SK-N-SH (cell line): ENCODE results near the gene AFF3. TPM values are rescaled to one million over a fixed set of nuclear protein-coding genes. Genes with fewer than 3 reads are reported as not detected.
A peak's percentile ranks its signal among the peaks of the same experiment; 100 is the strongest.

Experiments used
- CTCF ChIA-PET: fragments of 300-600, 350-600 bp; formaldehyde crosslinking; extraction: SDS; loops from one replicate; lab custom pipeline; 2021; lab: Yijun Ruan, JAX
- POLR2A ChIA-PET: fragments of 350-600 bp; sonication (Branson Sonifier 250); formaldehyde crosslinking; extraction: SDS; loops from one replicate; lab custom pipeline; 2020; ENCODE audit warnings: antibody characterized with exemption, inconsistent platforms; lab: Yijun Ruan, JAX
- DNase-seq: peaks from one replicate; pipeline ENCODE4 v3.0.0; 2012
- H2AFZ ChIP-seq: fragments of 200-600 bp; sonication (generic); 2 replicates; pipeline ENCODE4 v1.8.1; 2016; ENCODE audit warnings: antibody characterized with exemption, mild to moderate bottlenecking, low read depth
- H3F3A ChIP-seq: fragments of 200-600 bp; sonication (generic); replicated peaks from 2 replicates; pipeline ENCODE3; 2016; ENCODE audit warnings: antibody characterized with exemption, mild to moderate bottlenecking; ENCODE audit not compliant: insufficient read depth
- H3K27ac ChIP-seq, 2 experiments: fragments of 200-500 bp in 1 of 2; fragments of 200-600 bp in 1 of 2; sonication (Bioruptor generic) in 1 of 2; sonication (generic), shearing (Covaris generic) in 1 of 2; 2 replicates each; pipeline versions ENCODE4 v1.5.1 to v1.6.1; 2014 to 2016; ENCODE audit warnings: low read depth in 2 of 2, inconsistent platforms in 1 of 2, low read length in 1 of 2, mild to moderate bottlenecking in 1 of 2, mixed read lengths in 1 of 2
- H3K27me3 ChIP-seq: fragments of 200-600 bp; sonication (generic), shearing (Covaris generic); 2 replicates; pipeline ENCODE4 v1.6.1; 2016; ENCODE audit warnings: mixed run types; ENCODE audit not compliant: insufficient read depth
- H3K36me3 ChIP-seq, 2 experiments: fragments of 200-500 bp in 1 of 2; fragments of 200-600 bp in 1 of 2; sonication (Bioruptor generic) in 1 of 2; sonication (generic) in 1 of 2; replicated peaks in 1 of 2; 2 replicates each; pipeline versions ENCODE3 to v1.5.1; 2014 to 2016; ENCODE audit warnings: low read length in 1 of 2, mild to moderate bottlenecking in 1 of 2; ENCODE audit not compliant: insufficient read depth in 2 of 2, control insufficient read depth in 1 of 2
- H3K4me1 ChIP-seq, 2 experiments: fragments of 200-500 bp in 1 of 2; fragments of 200-600 bp in 1 of 2; sonication (Bioruptor generic) in 1 of 2; sonication (generic), shearing (Covaris generic) in 1 of 2; 2 replicates each; pipeline versions ENCODE4 v1.5.1 to v1.6.1; 2014 to 2016; ENCODE audit warnings: low read depth in 1 of 2, low read length in 1 of 2, mixed run types in 1 of 2; ENCODE audit not compliant: insufficient read depth in 2 of 2, control insufficient read depth in 1 of 2
- H3K4me2 ChIP-seq: fragments of 200-600 bp; sonication (generic), shearing (Covaris generic); 2 replicates; pipeline ENCODE4 v1.6.1; 2017; ENCODE audit warnings: mixed run types
- H3K4me3 ChIP-seq, 2 experiments: fragments of 200-500 bp in 1 of 2; fragments of 200-600 bp in 1 of 2; sonication (Bioruptor generic) in 1 of 2; sonication (generic), shearing (Covaris generic) in 1 of 2; 2 replicates each; pipeline versions ENCODE4 v1.5.1 to v1.8.1; 2014 to 2016; ENCODE audit warnings: low read depth in 2 of 2, inconsistent platforms in 1 of 2, low read length in 1 of 2, mild to moderate bottlenecking in 1 of 2, mixed read lengths in 1 of 2, moderate library complexity in 1 of 2
- H3K79me2 ChIP-seq: fragments of 200-600 bp; sonication (generic); 2 replicates; pipeline ENCODE4 v1.8.1; 2017; ENCODE audit warnings: mild to moderate bottlenecking; ENCODE audit not compliant: insufficient read depth
- H3K9ac ChIP-seq: fragments of 200-600 bp; sonication (generic); 2 replicates; pipeline ENCODE4 v1.6.1; 2017; ENCODE audit warnings: mixed run types
- H3K9me2 ChIP-seq: fragments of 200-600 bp; sonication (generic); 2 replicates; pipeline ENCODE4 v1.6.1; 2017; ENCODE audit warnings: mixed run types
- H3K9me3 ChIP-seq: fragments of 200-600 bp; sonication (generic); 2 replicates; pipeline ENCODE4 v1.6.1; 2017; ENCODE audit warnings: mixed run types, mild to moderate bottlenecking, moderate library complexity
- H4K20me1 ChIP-seq: fragments of 200-600 bp; sonication (generic); 2 replicates; pipeline ENCODE4 v1.6.1; 2017; ENCODE audit warnings: mild to moderate bottlenecking, mixed run types; ENCODE audit not compliant: insufficient read depth
- CHD2 ChIP-seq: fragments of 150-350 bp; IDR thresholded peaks from 2 replicates; pipeline ENCODE4 v1.6.1; 2018; ENCODE audit warnings: low read length; ENCODE audit not compliant: partially characterized antibody
- ELF1 ChIP-seq: IDR thresholded peaks from 2 replicates; pipeline ENCODE4 v1.4.0; 2012
- EP300 ChIP-seq, 2 experiments: IDR thresholded peaks; 2 replicates each; pipeline versions ENCODE4 v1.4.0 to v1.6.1; 2012; ENCODE audit warnings: borderline replicate concordance in 1 of 2, low read depth in 1 of 2, low read length in 1 of 2
- FOSL2 ChIP-seq: IDR thresholded peaks from 2 replicates; pipeline ENCODE4 v1.4.0; 2012; ENCODE audit warnings: low read depth, mild to moderate bottlenecking, moderate library complexity, borderline replicate concordance
- FOXJ3 ChIP-seq: sonication (generic); formaldehyde crosslinking; IDR thresholded peaks from 2 replicates; pipeline ENCODE4 v1.5.1; 2020; ENCODE audit warnings: mild to moderate bottlenecking, missing genetic modification reagents
- FOXM1 ChIP-seq: IDR thresholded peaks from 2 replicates; pipeline ENCODE4 v1.4.0; 2012; ENCODE audit warnings: low read depth, mild to moderate bottlenecking
- GABPA ChIP-seq: IDR thresholded peaks from 2 replicates; pipeline ENCODE4 v1.4.0; 2012; ENCODE audit warnings: low read depth, mild to moderate bottlenecking
- GATA2 ChIP-seq: sonication (generic); formaldehyde crosslinking; IDR thresholded peaks from 2 replicates; pipeline ENCODE4 v1.5.0; 2020; ENCODE audit warnings: mild to moderate bottlenecking, missing genetic modification reagents
- JUND ChIP-seq: IDR thresholded peaks from 2 replicates; pipeline ENCODE4 v1.4.0; 2012
- MXI1 ChIP-seq: IDR thresholded peaks from 2 replicates; pipeline ENCODE4 v1.6.1; 2012; ENCODE audit warnings: mild to moderate bottlenecking, low read depth, low read length, improper control_type of control experiment
- NFIC ChIP-seq: IDR thresholded peaks from 2 replicates; pipeline ENCODE4 v1.4.0; 2012; ENCODE audit warnings: borderline replicate concordance
- RAD21 ChIP-seq: IDR thresholded peaks from 2 replicates; pipeline ENCODE4 v1.6.1; 2012; ENCODE audit warnings: mild to moderate bottlenecking, low read length
- RCOR1 ChIP-seq: fragments of 150-350 bp; IDR thresholded peaks from 2 replicates; pipeline ENCODE4 v1.6.1; 2017; ENCODE audit warnings: antibody characterized with exemption, low read length
- RXRA ChIP-seq: IDR thresholded peaks from 2 replicates; pipeline ENCODE4 v1.4.0; 2012; ENCODE audit warnings: low read depth, mild to moderate bottlenecking, borderline replicate concordance
- TAF1 ChIP-seq: IDR thresholded peaks from 2 replicates; pipeline ENCODE4 v1.6.1; 2012; ENCODE audit warnings: low read depth, mild to moderate bottlenecking, low read length, moderate library complexity, borderline replicate concordance
- YY1 ChIP-seq: IDR thresholded peaks from 2 replicates; pipeline ENCODE4 v1.4.0; 2012; ENCODE audit warnings: low read depth, mild to moderate bottlenecking
- WGBS: methylation state at CpG from one replicate; pipeline ENCODE4 v1.1.6; 2017; ENCODE audit warnings: low lambda C conversion rate; 5-methylcytosine and 5-hydroxymethylcytosine counted together
- polyA plus RNA-seq, 3 experiments: library from polyadenylated mRNA; depleted of rRNA; stranded (reverse); fragments of >200 nt; gene quantifications; 2 replicates each; pipeline ENCODE4 v1.2.3, GENCODE V29; 2012
- TF ChIP-seq, protein P1 (sequence below): IDR thresholded peaks from 2 replicates; pipeline ENCODE4 v1.6.1; 2012; ENCODE audit warnings: mild to moderate bottlenecking, low read depth, low read length, moderate library complexity

The AFF3 gene
- polyA plus RNA-seq, 1 of the 3 experiments (the other 2 are of a cell fraction) = 0.36 TPM

DNA sequence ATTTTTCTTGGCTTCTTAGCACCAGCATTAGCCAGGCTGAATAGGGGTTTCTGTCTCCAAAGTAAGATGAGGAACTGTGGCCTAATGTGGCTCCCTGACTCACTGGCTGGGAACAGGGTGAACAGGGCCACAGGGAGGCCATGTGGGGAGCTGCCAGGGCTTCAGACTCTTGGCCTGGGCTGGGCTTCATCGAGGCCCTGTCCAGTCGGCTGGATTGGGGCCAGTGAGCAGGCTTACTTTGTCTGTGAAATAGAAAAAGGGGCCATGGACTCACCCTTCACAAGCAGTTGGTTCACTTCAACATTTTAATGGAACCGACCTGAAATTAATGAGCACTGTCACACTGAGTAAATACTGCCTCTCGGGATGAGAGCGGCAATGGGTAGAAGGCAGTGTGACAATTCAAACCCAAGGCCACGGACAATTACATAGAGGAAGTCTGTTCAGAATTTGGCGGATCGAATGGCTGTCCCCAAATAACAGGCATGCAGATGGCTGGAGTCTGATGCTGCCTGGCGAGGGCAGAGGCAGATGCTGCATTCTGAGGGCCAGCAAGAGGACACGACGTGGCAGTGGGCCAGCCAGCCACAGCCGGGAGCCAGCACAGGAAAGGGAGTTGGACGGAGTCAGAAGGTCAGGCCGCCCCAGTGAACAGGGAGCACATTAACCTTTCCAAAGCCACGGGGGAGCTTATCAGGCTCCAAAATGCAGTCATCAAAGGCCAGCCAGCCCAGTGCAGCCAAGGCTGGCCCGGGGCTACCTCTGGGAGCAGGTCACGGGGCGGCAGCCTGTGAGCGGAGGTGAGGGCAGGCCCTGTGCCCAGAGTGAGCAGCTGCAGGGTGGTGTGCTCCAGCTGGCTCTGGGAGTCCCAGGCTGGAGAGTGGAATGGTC, 506.0 kb downstream of the AFF3 start:
- Histone ChIP-seq H2AFZ (no peak overlapping the region), H3K27me3 (no peaks in the 10 kb centered on the region), H3K4me2 (no peak overlapping the region), H3K36me3 (no peaks in the 10 kb centered on the region), H4K20me1 (no peaks in the 10 kb centered on the region), H3K9me2 (no peaks in the 10 kb centered on the region), H3K79me2 (no peaks in the 10 kb centered on the region), H3K9me3 (no peaks in the 10 kb centered on the region), H3F3A (no peaks in the 10 kb centered on the region), H3K27ac (peak overlapping the region in 1 of 2 experiments; percentile 99; a peak in 2 of 4 replicates), H3K4me1 (peaks cover 0 to 43% of the 10 kb centered on the region in 2 experiments; a peak in 2 of 4 replicates), H3K9ac (no peak overlapping the region), H3K4me3 (no peak overlapping the region; a peak in 1 of 4 replicates)
- 50% methylated on average over 16 of the region's 19 CpGs for WGBS
- ChIA-PET POLR2A (interaction anchor here (0.8 to 1.0 kb wide), 2 partner anchors 21 to 35 kb away, joined by 3 to 4 read pairs; no protein-coding TSS in a partner anchor), CTCF (interaction anchor here (1.0 to 1.1 kb wide), 2 partner anchors 199 to 627 kb away, joined by 3 to 4 read pairs; no protein-coding TSS in a partner anchor)
- peak; percentile 91 for DNase-seq
- TF ChIP-seq RCOR1 (peak; percentile 70), MXI1 (peak; percentile 84; the same call in 1 of the 2 replicates), YY1 (no peak), CHD2 (peak; percentile 68), FOXJ3 (CRISPR knock-in tag) (peak; percentile 53), NFIC (no peak), EP300 (IDR thresholded peaks at IDR 0.05; ENCODE audit: borderline replicate concordance in 1 of 2, low read depth in 1 of 2, low read length in 1 of 2) (peak in 1 of 2 experiments; percentile 92; a peak in 2 of 4 replicates), RAD21 (peak; percentile 21; the same call in 1 of the 2 replicates), GATA2 (CRISPR knock-in tag) (peak; percentile 79), GABPA (no peak), TAF1 (no peak), ELF1 (no peak), RXRA (no peak), FOSL2 (no peak), FOXM1 (no peak), JUND (no peak)
- TF ChIP-seq, protein P1, sequence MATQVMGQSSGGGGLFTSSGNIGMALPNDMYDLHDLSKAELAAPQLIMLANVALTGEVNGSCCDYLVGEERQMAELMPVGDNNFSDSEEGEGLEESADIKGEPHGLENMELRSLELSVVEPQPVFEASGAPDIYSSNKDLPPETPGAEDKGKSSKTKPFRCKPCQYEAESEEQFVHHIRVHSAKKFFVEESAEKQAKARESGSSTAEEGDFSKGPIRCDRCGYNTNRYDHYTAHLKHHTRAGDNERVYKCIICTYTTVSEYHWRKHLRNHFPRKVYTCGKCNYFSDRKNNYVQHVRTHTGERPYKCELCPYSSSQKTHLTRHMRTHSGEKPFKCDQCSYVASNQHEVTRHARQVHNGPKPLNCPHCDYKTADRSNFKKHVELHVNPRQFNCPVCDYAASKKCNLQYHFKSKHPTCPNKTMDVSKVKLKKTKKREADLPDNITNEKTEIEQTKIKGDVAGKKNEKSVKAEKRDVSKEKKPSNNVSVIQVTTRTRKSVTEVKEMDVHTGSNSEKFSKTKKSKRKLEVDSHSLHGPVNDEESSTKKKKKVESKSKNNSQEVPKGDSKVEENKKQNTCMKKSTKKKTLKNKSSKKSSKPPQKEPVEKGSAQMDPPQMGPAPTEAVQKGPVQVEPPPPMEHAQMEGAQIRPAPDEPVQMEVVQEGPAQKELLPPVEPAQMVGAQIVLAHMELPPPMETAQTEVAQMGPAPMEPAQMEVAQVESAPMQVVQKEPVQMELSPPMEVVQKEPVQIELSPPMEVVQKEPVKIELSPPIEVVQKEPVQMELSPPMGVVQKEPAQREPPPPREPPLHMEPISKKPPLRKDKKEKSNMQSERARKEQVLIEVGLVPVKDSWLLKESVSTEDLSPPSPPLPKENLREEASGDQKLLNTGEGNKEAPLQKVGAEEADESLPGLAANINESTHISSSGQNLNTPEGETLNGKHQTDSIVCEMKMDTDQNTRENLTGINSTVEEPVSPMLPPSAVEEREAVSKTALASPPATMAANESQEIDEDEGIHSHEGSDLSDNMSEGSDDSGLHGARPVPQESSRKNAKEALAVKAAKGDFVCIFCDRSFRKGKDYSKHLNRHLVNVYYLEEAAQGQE = no peak
